Lower lobe of right lung (tissue), 2 donors: ENCODE results near the gene CACNA1A. TPM values are rescaled to one million over a fixed set of nuclear protein-coding genes. Genes with fewer than 3 reads are reported as not detected.

ENCODE experiments used
- ATAC-seq, 2 donors: fragments of 200-7000 bp; cut with Tn5 transposase; one replicate each; pipeline ENCODE4 v1.9.1; 2020 to 2022; ENCODE audit warnings: mild to moderate bottlenecking in 2 of 2, moderate library complexity in 2 of 2
- DNase-seq: peaks from one replicate; pipeline ENCODE4 v3.0.0-alpha.2; 2020
- H3K27ac ChIP-seq: fragments of 200-600 bp; one replicate; pipeline ENCODE4 v1.8.0; 2022
- H3K27me3 ChIP-seq: fragments of 200-600 bp; one replicate; pipeline ENCODE4 v1.8.0; 2022; ENCODE audit warnings: low read depth
- H3K36me3 ChIP-seq: fragments of 200-600 bp; one replicate; pipeline ENCODE4 v1.8.0; 2022; ENCODE audit warnings: mild to moderate bottlenecking
- H3K4me1 ChIP-seq: fragments of 200-600 bp; one replicate; pipeline ENCODE4 v1.8.0; 2022
- H3K4me3 ChIP-seq: fragments of 200-600 bp; one replicate; pipeline ENCODE4 v1.8.0; 2022; ENCODE audit warnings: mild to moderate bottlenecking
- H3K9me3 ChIP-seq: fragments of 200-600 bp; one replicate; pipeline ENCODE4 v1.8.0; 2022
- intact Hi-C: fragments of 100-400 bp; cut with DNase I; formaldehyde crosslinking; loops from one replicate; pipeline ENCODE4 v1.11.0; 2022
- total RNA-seq: library from RNA; stranded (reverse); fragmentation: NEBNext Ultra II Directional; extraction: Animal tissue kit (Norgen Biotek cat#: 25700); gene quantifications from one replicate; pipeline ENCODE4 v1.2.1, GENCODE V29; 2021
- TF ChIP-seq, protein P1 (sequence below): fragments of 200-600 bp; IDR thresholded peaks from one replicate; pipeline ENCODE4 v1.8.0; 2022; ENCODE audit warnings: antibody characterized with exemption, mild to moderate bottlenecking
- donor health status: DM: no; HTN: yes; CAD: no; lungs with severe emphysema.

Gene CACNA1A
- total RNA-seq, 1 donor from 2014 or later: 0.71 TPM

DNA sequence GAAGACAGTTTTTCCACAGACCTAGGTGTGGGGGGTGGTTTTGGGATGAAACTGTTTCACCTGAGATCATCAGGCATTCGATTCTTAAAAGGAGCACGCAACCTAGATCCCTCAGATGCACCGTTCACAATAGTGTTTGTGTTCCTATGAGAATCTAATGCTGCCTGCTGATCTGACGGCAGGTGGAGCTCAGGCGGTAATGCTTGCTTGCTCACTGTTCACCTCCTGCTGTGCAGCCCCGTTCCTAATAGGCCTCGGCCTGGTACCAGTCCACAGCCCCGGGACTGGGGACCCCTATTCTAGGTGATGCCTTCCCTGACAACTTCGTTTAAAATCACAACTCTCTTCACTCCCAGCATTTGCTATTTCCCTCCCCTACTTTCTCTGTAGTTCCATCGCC is 206.4 kb downstream of the CACNA1A start:
- TF ChIP-seq, protein P1, sequence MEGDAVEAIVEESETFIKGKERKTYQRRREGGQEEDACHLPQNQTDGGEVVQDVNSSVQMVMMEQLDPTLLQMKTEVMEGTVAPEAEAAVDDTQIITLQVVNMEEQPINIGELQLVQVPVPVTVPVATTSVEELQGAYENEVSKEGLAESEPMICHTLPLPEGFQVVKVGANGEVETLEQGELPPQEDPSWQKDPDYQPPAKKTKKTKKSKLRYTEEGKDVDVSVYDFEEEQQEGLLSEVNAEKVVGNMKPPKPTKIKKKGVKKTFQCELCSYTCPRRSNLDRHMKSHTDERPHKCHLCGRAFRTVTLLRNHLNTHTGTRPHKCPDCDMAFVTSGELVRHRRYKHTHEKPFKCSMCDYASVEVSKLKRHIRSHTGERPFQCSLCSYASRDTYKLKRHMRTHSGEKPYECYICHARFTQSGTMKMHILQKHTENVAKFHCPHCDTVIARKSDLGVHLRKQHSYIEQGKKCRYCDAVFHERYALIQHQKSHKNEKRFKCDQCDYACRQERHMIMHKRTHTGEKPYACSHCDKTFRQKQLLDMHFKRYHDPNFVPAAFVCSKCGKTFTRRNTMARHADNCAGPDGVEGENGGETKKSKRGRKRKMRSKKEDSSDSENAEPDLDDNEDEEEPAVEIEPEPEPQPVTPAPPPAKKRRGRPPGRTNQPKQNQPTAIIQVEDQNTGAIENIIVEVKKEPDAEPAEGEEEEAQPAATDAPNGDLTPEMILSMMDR: no peak
- Histone ChIP-seq H3K9me3 (no peaks in the 10 kb centered on the region), H3K27ac (no peak overlapping the region), H3K27me3 (peaks cover 52% of the 10 kb centered on the region), H3K36me3 (no peaks in the 10 kb centered on the region), H3K4me1 (no peaks in the 10 kb centered on the region), H3K4me3 (no peak overlapping the region)
- DNase-seq (no peak), ATAC-seq (no peak)
- intact Hi-C loops: no loop called here

DNA sequence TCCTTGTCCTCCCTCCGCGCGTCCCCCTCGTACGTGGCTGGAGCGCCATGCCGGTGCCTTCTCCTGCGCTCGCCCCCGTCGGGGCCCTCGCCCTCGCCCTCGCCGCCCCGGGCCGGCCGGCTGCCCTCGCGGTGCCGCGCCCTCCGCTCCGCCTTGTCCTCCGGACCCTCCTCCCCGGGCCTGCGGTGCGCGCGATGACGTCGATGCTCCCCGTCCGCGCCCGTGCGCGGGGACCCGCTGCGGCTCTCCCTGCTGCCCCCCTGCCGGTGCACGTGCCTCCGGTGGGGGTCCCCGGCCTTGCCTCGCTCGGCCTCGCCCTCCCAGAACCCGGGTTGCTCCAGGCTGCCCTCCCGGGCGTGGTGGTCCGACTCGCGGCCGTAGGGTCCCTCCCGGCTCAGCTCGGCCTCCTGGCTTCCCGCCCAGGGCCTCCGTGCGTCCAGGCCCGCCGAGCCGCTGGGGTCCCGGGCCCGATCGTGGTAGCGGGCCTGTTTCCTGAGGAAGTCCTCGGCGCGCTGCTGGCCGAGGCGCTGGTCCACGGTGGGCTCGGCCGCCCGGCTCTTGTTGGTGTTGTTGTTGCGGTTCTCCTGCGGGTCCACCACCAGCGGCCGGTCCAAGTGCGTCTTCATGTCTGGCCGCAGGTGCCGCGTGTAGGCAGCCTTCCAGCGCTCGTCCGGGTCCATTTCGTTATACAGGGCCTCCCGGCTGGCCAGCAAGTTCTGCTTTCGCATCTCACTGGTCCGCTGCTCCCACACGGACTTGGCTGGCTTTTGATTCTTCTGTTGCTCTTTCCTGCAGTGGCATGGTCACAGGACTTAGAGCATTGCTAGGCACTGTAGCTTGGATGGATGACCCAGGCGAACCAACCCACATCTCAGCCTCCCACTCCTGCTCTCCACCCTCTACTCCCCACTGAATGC is 207.5 kb downstream of the CACNA1A start:
- Histone ChIP-seq H3K9me3 (no peaks in the 10 kb centered on the region), H3K27me3 (peaks cover 47% of the 10 kb centered on the region), H3K36me3 (no peaks in the 10 kb centered on the region), H3K27ac (no peak overlapping the region), H3K4me1 (no peaks in the 10 kb centered on the region), H3K4me3 (peak overlapping the region; percentile 8)
- intact Hi-C loops: no loop called here
- no peak for ATAC-seq
- no peak for DNase-seq
- TF ChIP-seq, protein P1: no peak

DNA sequence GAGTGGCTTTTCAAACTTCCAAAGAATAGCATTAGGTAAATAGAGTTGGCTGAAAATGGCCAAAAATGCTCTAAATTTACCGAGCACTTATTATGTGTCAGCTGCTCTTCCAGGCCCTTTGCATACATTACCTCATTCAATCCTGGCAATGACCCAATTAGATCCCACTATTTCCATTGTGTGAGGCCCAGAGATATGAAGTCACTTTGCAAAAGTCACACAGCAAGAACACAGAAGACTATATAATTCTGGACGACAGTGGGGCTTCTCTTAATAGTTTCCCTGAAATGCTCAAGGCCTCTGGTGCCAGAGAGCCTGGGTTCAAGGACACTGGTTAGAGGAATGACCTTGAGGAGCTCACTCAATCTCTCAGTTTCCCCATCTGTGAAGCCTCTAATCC is 209.3 kb downstream of the CACNA1A start:
- Histone ChIP-seq H3K27ac (no peak overlapping the region), H3K36me3 (no peaks in the 10 kb centered on the region), H3K4me1 (no peaks in the 10 kb centered on the region), H3K27me3 (peaks cover 36% of the 10 kb centered on the region), H3K4me3 (no peak overlapping the region), H3K9me3 (no peaks in the 10 kb centered on the region)
- intact Hi-C loops: no loop called here
- ATAC-seq (no peak), DNase-seq (no peak)
- TF ChIP-seq, protein P1: no peak

DNA sequence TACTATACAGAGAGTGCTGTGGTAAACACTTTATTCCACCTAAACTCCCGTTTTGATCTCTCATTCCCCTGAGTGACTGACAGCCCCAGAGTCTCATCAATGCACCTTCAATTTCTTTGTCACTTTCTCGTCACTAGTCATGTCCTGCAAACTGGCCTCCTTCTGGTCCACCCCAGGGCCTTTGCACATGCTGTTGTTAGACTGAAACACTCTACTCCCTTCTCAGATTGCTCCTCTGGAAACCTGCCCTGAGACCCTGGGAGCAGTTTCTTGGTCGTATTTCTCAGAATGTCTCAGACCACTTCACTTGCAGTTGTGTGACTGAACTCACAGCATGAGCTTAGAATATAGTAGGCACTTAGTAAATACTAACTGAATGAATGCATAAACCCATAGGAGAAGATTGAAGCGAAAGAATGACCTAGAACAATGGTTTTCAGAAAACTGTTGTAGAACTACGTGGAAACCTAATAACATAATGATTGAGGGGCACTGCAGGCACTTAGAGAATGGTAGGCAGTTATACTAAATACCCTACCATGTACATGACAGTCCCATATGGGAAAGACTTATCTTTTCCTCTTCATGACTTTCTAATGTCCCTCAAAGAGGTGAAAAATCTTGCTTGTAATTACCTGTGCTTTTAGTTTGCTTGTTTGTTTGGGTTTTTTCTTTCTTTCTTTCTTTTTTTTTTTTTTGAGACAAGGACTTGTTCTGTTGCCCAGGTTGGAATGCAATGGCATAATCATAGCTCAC is 211.3 kb downstream of the CACNA1A start:
- Histone ChIP-seq H3K27me3 (peaks cover 25% of the 10 kb centered on the region), H3K9me3 (no peaks in the 10 kb centered on the region), H3K36me3 (no peaks in the 10 kb centered on the region), H3K27ac (no peak overlapping the region), H3K4me3 (no peak overlapping the region), H3K4me1 (no peaks in the 10 kb centered on the region)
- intact Hi-C loops: no loop called here
- TF ChIP-seq, protein P1: no peak
- no peak for DNase-seq
- no peak for ATAC-seq

DNA sequence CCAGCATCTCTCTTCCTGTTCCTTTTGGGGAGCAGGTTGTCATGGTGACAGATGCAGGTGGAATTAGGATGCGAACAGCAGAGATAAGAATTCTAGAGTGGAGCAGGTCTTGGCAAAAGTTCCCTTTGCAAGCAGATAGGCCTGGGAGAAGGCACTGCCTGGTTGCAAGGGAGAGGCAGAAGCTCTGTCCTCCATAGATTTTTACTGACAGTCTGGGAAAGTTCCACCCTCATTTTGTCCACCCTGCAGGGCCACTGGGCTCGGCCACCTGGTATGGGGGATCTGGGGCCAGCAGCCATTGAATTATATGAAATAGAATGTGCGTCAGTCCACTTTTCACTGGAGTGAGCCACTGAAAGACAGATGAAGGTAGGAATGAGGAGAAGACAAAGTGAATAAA is 214.4 kb downstream of the CACNA1A start:
- intact Hi-C loops: no loop called here
- DNase-seq (no peak), ATAC-seq (no peak)
- no peaks in the 10 kb centered on the region for H3K36me3 ChIP-seq
- H3K9me3 ChIP-seq: no peaks in the 10 kb centered on the region
- no peak overlapping the region for H3K27ac ChIP-seq
- H3K4me3 ChIP-seq: no peak overlapping the region
- H3K4me1 ChIP-seq: no peaks in the 10 kb centered on the region
- TF ChIP-seq, protein P1: no peak
- no peaks in the 10 kb centered on the region for H3K27me3 ChIP-seq
